Measurements from ENCODE around the gene FTCD. TPM values are rescaled to one million over a fixed set of nuclear protein-coding genes. Genes with fewer than 3 reads are reported as not detected.

FTCD gene
- total and polyA plus RNA-seq, 2 of the 8 experiments (the other 6 are each of a cell fraction or from before 2014, with no cell fraction given), result 3.3 to 4.9 TPM

DNA sequence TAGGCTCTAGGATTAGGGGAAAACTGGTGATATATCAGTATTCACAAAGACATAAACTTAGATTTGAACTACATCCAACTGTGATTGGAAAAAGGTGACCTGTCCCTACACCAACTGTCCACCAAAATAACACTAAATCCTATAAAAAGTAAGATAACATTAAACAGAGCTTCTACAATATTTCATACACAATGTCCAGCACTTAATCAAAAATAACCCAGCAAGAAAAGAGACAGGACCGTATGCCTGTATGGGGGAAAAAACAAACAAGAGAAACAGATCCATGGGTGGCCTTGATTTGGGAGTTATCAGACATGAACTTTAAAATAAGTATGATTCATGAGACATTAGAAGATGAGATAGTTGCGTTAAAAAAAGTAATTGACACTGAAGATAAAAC is 67.2 kb downstream of the FTCD start:
- H2BK120ac ChIP-seq (replicated peaks; ENCODE audit: low read depth, low read length), result no peak overlapping the region
- H3K79me1 ChIP-seq (ENCODE audit: low read depth, low read length), result no peaks in the 10 kb centered on the region
- H3K14ac ChIP-seq (ENCODE audit: insufficient read length), result no peak overlapping the region
- ChIA-PET POLR2A (ENCODE audit: partially characterized antibody) (interaction anchor here (0.5 kb wide), 1 partner anchor 14 kb away, joined by 7 read pairs; no protein-coding TSS in a partner anchor), CTCF (ENCODE audit: partially characterized antibody) (no interaction called here)
- peaks cover 14 to 23% of the 10 kb centered on the region in 2 experiments for H3K9me3 ChIP-seq (ENCODE audit: insufficient read depth in 2 of 2, low read depth in 1 of 2, low read length in 1 of 2)
- no peak overlapping the region for H3K27ac ChIP-seq (ENCODE audit: low read depth, low read length)
- H3K36me3 ChIP-seq (ENCODE audit: control insufficient read depth in 2 of 4, insufficient read depth in 4 of 4, low read length in 3 of 4), result no peaks in the 10 kb centered on the region
- no peak overlapping the region for H3K23ac ChIP-seq (ENCODE audit: insufficient read length)
- H2AK5ac ChIP-seq (ENCODE audit: low read depth, low read length), result no peak overlapping the region
- H2BK12ac ChIP-seq (ENCODE audit: low read depth, low read length), result no peak overlapping the region
- no peak overlapping the region for H2AFZ ChIP-seq (ENCODE audit: low read length)
- H3K4me2 ChIP-seq (ENCODE audit: insufficient read depth in 1 of 2, low read depth in 2 of 2, low read length in 2 of 2), result no peak overlapping the region
- H4K20me1 ChIP-seq (replicated peaks in 1 of 2; ENCODE audit: control insufficient read depth in 1 of 2, insufficient read depth in 2 of 2, low read length in 2 of 2), result peaks cover 0 to 4% of the 10 kb centered on the region in 2 experiments
- H2BK5ac ChIP-seq (ENCODE audit: low read depth, low read length), result no peak overlapping the region
- H3K18ac ChIP-seq (ENCODE audit: extremely low read depth, low read length), result no peak overlapping the region
- no peaks in the 10 kb centered on the region for H3K27me3 ChIP-seq (replicated peaks in 1 of 4; ENCODE audit: control insufficient read depth in 3 of 4, extremely low read depth in 1 of 4, insufficient read depth in 3 of 4, low read length in 3 of 4)
- peaks cover 0 to 4% (median under 1%) of the 10 kb centered on the region in 4 experiments; a peak in 3 of 7 replicates for H3K4me1 ChIP-seq (replicated peaks in 1 of 4; ENCODE audit: control insufficient read depth in 3 of 4, insufficient read depth in 4 of 4, low read length in 3 of 4)
- H2BK20ac ChIP-seq (ENCODE audit: low read length), result no peak overlapping the region
- WGBS, 2 experiments (ENCODE audit: extremely low coverage in 1 of 2, insufficient coverage in 1 of 2, insufficient read length in 1 of 2, insufficient replicate concordance in 2 of 2, low coverage in 1 of 2, low lambda C conversion rate in 2 of 2, missing lambda C conversion rate in 1 of 2), result 84% methylated on average over 2 of the region's 2 CpGs; no CpG with 5 or more reads in 1 of the 2 experiments
- H3K4me3 ChIP-seq (ENCODE audit: extremely low read depth in 1 of 4, insufficient read depth in 2 of 4, low read depth in 3 of 4, low read length in 4 of 4), result no peak overlapping the region
- H3K4ac ChIP-seq (replicated peaks; ENCODE audit: insufficient read length, low read depth, low read length), result no peak overlapping the region
- H3K56ac ChIP-seq (replicated peaks; ENCODE audit: insufficient read length, low read depth, low read length), result no peak overlapping the region
- TF ChIP-seq POU5F1 (IDR thresholded peaks at IDR 0.05; ENCODE audit: low read depth, low read length) (no peak), KDM4A (IDR thresholded peaks at IDR 0.05; ENCODE audit: low read depth, low read length, severe bottlenecking) (no peak), HDAC6 (IDR thresholded peaks at IDR 0.05; ENCODE audit: low read depth, low read length) (no peak)
- H3K79me2 ChIP-seq (ENCODE audit: control insufficient read depth in 1 of 2, insufficient read depth in 2 of 2, low read length in 2 of 2), result no peaks in the 10 kb centered on the region
- peaks cover 5% of the 10 kb centered on the region; the same call in 1 of the 2 replicates for H3K23me2 ChIP-seq (ENCODE audit: low read depth, low read length)
- H3K9ac ChIP-seq (replicated peaks in 1 of 4; ENCODE audit: extremely low read depth in 1 of 4, low read depth in 3 of 4, low read length in 3 of 4), result no peak overlapping the region
- H4K8ac ChIP-seq (ENCODE audit: extremely low read depth, insufficient read depth, low read length), result no peak overlapping the region
- H4K5ac ChIP-seq (ENCODE audit: insufficient read length, low read depth, low read length), result no peak overlapping the region
- H4K91ac ChIP-seq (replicated peaks; ENCODE audit: insufficient read length, low read length), result no peak overlapping the region
- DNase-seq (ENCODE audit: low read depth in 1 of 2, low spot score in 2 of 2), result no peak
- no peak for FAIRE-seq
- no peak overlapping the region for H2BK15ac ChIP-seq (ENCODE audit: low read length)

All from H1 (cell line).